IPS-18a (cell line): Measurements from ENCODE around the gene CSF1R.

Experiments used
- H3K27ac ChIP-seq: one replicate; pipeline ENCODE4 v1.5.1; 2013; ENCODE audit warnings: low read length
- H3K27me3 ChIP-seq: one replicate; pipeline ENCODE4 v1.6.1; 2013; ENCODE audit warnings: mild to moderate bottlenecking, low read length; ENCODE audit not compliant: control insufficient read depth, insufficient read depth
- H3K36me3 ChIP-seq: one replicate; pipeline ENCODE4 v1.6.1; 2013; ENCODE audit warnings: low read depth, low read length; ENCODE audit not compliant: control insufficient read depth
- H3K4me1 ChIP-seq: one replicate; pipeline ENCODE4 v1.6.1; 2013; ENCODE audit warnings: low read depth, low read length; ENCODE audit not compliant: control insufficient read depth
- H3K4me3 ChIP-seq: one replicate; pipeline ENCODE4 v1.5.1; 2013; ENCODE audit warnings: low read length
- H3K9ac ChIP-seq: one replicate; pipeline ENCODE4 v1.6.1; 2013; ENCODE audit warnings: mild to moderate bottlenecking, low read length, moderate library complexity
- H3K9me3 ChIP-seq: one replicate; pipeline ENCODE4 v1.6.1; 2013; ENCODE audit warnings: low read depth, low read length; ENCODE audit not compliant: control insufficient read depth

The CSF1R gene

DNA sequence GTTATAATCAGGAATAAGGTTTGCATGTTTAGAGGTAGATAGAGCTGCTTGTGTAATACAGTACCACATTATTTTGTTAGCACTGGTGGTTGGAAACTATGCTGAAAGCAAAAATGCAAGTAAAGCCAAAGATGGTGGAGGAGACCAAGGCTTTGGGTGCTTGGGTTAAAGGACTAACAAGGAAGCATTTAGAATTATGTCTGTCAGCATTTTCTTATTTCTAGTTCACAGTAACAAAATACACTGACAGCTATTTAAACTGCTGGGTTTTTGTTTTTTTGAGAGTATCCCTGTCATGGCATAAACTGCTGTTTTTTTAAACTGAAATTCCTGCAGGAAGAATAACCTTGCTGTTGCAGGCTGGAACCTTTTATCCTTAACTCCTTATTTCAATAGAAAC is 79.3 kb downstream of the CSF1R start:
- no peak overlapping the region for H3K27ac ChIP-seq
- H3K36me3 ChIP-seq = peaks cover 52% of the 10 kb centered on the region
- H3K4me1 ChIP-seq = no peaks in the 10 kb centered on the region
- H3K9me3 ChIP-seq = no peaks in the 10 kb centered on the region
- H3K9ac ChIP-seq = no peak overlapping the region
- no peak overlapping the region for H3K4me3 ChIP-seq
- no peaks in the 10 kb centered on the region for H3K27me3 ChIP-seq

- no peak overlapping the region for H3K27ac ChIP-seq
- H3K36me3 ChIP-seq = peaks cover 48% of the 10 kb centered on the region
Observed at GRCh38 chr5:150006318-150006717, 80.0 kb downstream of the CSF1R start.

More at GRCh38 chr5:150006318-150006717, 80.0 kb downstream of the CSF1R start:
- Histone ChIP-seq H3K9me3 (no peaks in the 10 kb centered on the region), H3K4me1 (peaks cover 3% of the 10 kb centered on the region), H3K9ac (no peak overlapping the region), H3K4me3 (no peak overlapping the region), H3K27me3 (no peaks in the 10 kb centered on the region)
